SK-N-SH treated with all-trans-retinoic acid at 6 μM for 48 hours (cell line): Measurements from ENCODE around the gene PLEKHG4.

Experiments
- ATAC-seq: fragments of 200-7000 bp; cut with Tn5 transposase; 3 replicates; pipeline ENCODE4 v1.9.1; 2020; ENCODE audit warnings: mild to moderate bottlenecking, moderate library complexity
- ARNTL ChIP-seq: fragments of 450-650 bp; formaldehyde crosslinking; IDR thresholded peaks from 2 replicates; pipeline ENCODE4 v1.5.0; 2020; ENCODE audit warnings: low read depth, mild to moderate bottlenecking, moderate library complexity, borderline replicate concordance
- BACH2 ChIP-seq: fragments of 250-450 bp; sonication (Bioruptor Pico); IDR thresholded peaks from 2 replicates; pipeline ENCODE4 v1.9.0; 2021; ENCODE audit warnings: mild to moderate bottlenecking, borderline replicate concordance
- CSDC2 ChIP-seq: fragments of 250-450 bp; sonication (Bioruptor Pico); IDR thresholded peaks from 2 replicates; pipeline ENCODE4 v1.5.0; 2020; ENCODE audit warnings: mild to moderate bottlenecking, moderate library complexity
- ESRRG ChIP-seq: fragments of 250-450 bp; sonication (Bioruptor Pico); IDR thresholded peaks from 2 replicates; pipeline ENCODE4 v1.6.1; 2021; ENCODE audit warnings: mild to moderate bottlenecking
- GLIS3 ChIP-seq: fragments of 250-450 bp; sonication (Bioruptor Pico); IDR thresholded peaks from 2 replicates; pipeline ENCODE4 v1.5.0; 2020; ENCODE audit warnings: mild to moderate bottlenecking, moderate library complexity
- ISL1 ChIP-seq: fragments of 250-450 bp; sonication (Bioruptor Pico); IDR thresholded peaks from 2 replicates; pipeline ENCODE4 v2.1.2; 2022; ENCODE audit warnings: mild to moderate bottlenecking, moderate library complexity
- OSR1 ChIP-seq: fragments of 250-450 bp; sonication (Bioruptor Pico); IDR thresholded peaks from 2 replicates; pipeline ENCODE4 v1.8.0; 2022; ENCODE audit warnings: moderate library complexity, mild to moderate bottlenecking, inconsistent platforms
- PPARA ChIP-seq: fragments of 250-450 bp; sonication (Bioruptor Pico); IDR thresholded peaks from 2 replicates; pipeline ENCODE4 v1.5.0; 2020; ENCODE audit warnings: mild to moderate bottlenecking, borderline replicate concordance
- RARB ChIP-seq: fragments of 250-450 bp; sonication (Bioruptor Pico); IDR thresholded peaks from 2 replicates; pipeline ENCODE4 v1.8.0; 2021; ENCODE audit warnings: mild to moderate bottlenecking, moderate library complexity
- SNAI2 ChIP-seq: fragments of 250-450 bp; sonication (Bioruptor Pico); IDR thresholded peaks from 2 replicates; pipeline ENCODE4 v1.5.0; 2020; ENCODE audit warnings: mild to moderate bottlenecking, moderate library complexity
- TCF4 ChIP-seq: fragments of 250-450 bp; sonication (Bioruptor Pico); IDR thresholded peaks from 2 replicates; pipeline ENCODE4 v1.8.0; 2021; ENCODE audit warnings: mild to moderate bottlenecking, moderate library complexity, borderline replicate concordance
- TOX ChIP-seq: fragments of 250-450 bp; sonication (Bioruptor Pico); IDR thresholded peaks from 2 replicates; pipeline ENCODE4 v1.8.0; 2021; ENCODE audit warnings: mild to moderate bottlenecking, moderate library complexity, borderline replicate concordance
- ZC3H10 ChIP-seq: fragments of 250-450 bp; sonication (Bioruptor Pico); IDR thresholded peaks from 2 replicates; pipeline ENCODE4 v1.5.1; 2021; ENCODE audit warnings: mild to moderate bottlenecking, moderate library complexity
- ZFP3 ChIP-seq: fragments of 250-450 bp; sonication (Bioruptor Pico); IDR thresholded peaks from 2 replicates; pipeline ENCODE4 v1.5.0; 2020; ENCODE audit warnings: mild to moderate bottlenecking, moderate library complexity
- ZFP30 ChIP-seq: fragments of 450-650 bp; formaldehyde crosslinking; IDR thresholded peaks from 2 replicates; pipeline ENCODE4 v1.5.0; 2022; ENCODE audit warnings: mild to moderate bottlenecking, moderate library complexity
- ZNF565 ChIP-seq: fragments of 450-650 bp; formaldehyde crosslinking; conservative IDR thresholded peaks from 2 replicates; pipeline ENCODE4 v1.5.0; 2020; ENCODE audit warnings: low read depth, mild to moderate bottlenecking, moderate library complexity
- ZNF70 ChIP-seq: fragments of 450-650 bp; formaldehyde crosslinking; IDR thresholded peaks from 2 replicates; pipeline ENCODE4 v1.5.0; 2020; ENCODE audit warnings: mild to moderate bottlenecking, moderate library complexity
- TF ChIP-seq, protein P1 (sequence below): fragments of 250-450 bp; sonication (Bioruptor Pico); IDR thresholded peaks from 2 replicates; pipeline ENCODE4 v1.5.1; 2020; ENCODE audit warnings: low read depth, mild to moderate bottlenecking, moderate library complexity
- TF ChIP-seq, protein P2 (sequence below): fragments of 250-450 bp; sonication (Bioruptor Pico); IDR thresholded peaks from 2 replicates; pipeline ENCODE4 v1.5.1; 2021; ENCODE audit warnings: mild to moderate bottlenecking, moderate library complexity
- TF ChIP-seq, protein P3 (sequence below): fragments of 250-450 bp; sonication (Bioruptor Pico); IDR thresholded peaks from 2 replicates; pipeline ENCODE4 v1.8.0; 2020; ENCODE audit warnings: mild to moderate bottlenecking, moderate library complexity, borderline replicate concordance
- TF ChIP-seq, protein P4 (sequence below): fragments of 250-450 bp; sonication (Bioruptor Pico); IDR thresholded peaks from 2 replicates; pipeline ENCODE4 v1.8.0; 2021; ENCODE audit warnings: low read depth, mild to moderate bottlenecking, moderate library complexity, borderline replicate concordance
- TF ChIP-seq, protein P5 (sequence below): fragments of 250-450 bp; sonication (Bioruptor Pico); IDR thresholded peaks from 2 replicates; pipeline ENCODE4 v1.5.0; 2020; ENCODE audit warnings: mild to moderate bottlenecking, moderate library complexity

PLEKHG4 gene

DNA sequence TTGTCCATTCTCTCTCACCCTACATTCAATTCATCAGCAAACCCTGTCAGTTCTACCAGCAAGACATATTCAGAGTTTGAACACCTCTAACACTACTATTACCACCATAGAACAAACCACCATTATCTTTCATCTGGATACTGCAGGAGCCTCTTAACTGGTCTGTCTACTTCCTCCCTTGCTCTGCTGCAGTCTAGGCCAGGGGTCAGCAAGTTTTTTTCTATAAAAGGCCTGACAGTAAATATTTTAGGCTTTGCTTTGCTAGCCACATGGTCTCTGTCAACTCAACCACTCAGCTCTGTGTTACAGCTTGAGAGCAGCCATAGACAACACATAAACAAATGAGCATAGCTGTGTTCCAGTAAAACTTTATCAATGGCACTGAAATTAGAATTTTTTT, 33.4 kb downstream of the PLEKHG4 start (continued):
- TF ChIP-seq, protein P1, sequence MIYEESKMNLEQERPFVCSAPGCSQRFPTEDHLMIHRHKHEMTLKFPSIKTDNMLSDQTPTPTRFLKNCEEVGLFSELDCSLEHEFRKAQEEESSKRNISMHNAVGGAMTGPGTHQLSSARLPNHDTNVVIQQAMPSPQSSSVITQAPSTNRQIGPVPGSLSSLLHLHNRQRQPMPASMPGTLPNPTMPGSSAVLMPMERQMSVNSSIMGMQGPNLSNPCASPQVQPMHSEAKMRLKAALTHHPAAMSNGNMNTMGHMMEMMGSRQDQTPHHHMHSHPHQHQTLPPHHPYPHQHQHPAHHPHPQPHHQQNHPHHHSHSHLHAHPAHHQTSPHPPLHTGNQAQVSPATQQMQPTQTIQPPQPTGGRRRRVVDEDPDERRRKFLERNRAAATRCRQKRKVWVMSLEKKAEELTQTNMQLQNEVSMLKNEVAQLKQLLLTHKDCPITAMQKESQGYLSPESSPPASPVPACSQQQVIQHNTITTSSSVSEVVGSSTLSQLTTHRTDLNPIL (CRISPR knock-in tag): no peak
- TF ChIP-seq, protein P2, sequence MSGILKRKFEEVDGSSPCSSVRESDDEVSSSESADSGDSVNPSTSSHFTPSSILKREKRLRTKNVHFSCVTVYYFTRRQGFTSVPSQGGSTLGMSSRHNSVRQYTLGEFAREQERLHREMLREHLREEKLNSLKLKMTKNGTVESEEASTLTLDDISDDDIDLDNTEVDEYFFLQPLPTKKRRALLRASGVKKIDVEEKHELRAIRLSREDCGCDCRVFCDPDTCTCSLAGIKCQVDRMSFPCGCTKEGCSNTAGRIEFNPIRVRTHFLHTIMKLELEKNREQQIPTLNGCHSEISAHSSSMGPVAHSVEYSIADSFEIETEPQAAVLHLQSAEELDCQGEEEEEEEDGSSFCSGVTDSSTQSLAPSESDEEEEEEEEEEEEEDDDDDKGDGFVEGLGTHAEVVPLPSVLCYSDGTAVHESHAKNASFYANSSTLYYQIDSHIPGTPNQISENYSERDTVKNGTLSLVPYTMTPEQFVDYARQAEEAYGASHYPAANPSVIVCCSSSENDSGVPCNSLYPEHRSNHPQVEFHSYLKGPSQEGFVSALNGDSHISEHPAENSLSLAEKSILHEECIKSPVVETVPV (CRISPR knock-in tag): no peak

DNA sequence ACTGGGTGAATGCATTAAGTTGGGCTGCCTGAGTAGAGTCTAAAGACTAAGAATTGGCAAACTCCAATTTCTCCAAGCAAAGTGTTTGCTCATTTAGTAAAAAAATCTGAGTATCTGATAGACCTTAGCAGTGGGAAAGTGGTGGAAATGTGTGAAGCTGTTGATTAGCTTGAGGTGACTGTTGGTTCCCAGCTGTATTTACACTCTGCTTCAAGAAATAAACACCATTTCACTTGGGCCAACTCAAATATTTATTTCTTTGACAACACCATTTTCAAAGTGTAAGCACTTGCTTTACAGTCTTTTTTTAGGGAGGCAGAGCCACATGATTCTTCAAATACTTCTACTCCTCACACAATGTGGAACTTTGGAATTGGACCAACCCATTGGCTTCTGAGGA, 38.5 kb downstream of the PLEKHG4 start:
- TF ChIP-seq BACH2 (no peak), RARB (CRISPR knock-in tag) (no peak), ZC3H10 (no peak), ZNF70 (no peak), CSDC2 (CRISPR knock-in tag) (no peak), OSR1 (CRISPR knock-in tag) (no peak), ISL1 (CRISPR knock-in tag) (no peak), ZFP30 (no peak), ESRRG (CRISPR knock-in tag) (no peak)
- TF ChIP-seq, protein P3, sequence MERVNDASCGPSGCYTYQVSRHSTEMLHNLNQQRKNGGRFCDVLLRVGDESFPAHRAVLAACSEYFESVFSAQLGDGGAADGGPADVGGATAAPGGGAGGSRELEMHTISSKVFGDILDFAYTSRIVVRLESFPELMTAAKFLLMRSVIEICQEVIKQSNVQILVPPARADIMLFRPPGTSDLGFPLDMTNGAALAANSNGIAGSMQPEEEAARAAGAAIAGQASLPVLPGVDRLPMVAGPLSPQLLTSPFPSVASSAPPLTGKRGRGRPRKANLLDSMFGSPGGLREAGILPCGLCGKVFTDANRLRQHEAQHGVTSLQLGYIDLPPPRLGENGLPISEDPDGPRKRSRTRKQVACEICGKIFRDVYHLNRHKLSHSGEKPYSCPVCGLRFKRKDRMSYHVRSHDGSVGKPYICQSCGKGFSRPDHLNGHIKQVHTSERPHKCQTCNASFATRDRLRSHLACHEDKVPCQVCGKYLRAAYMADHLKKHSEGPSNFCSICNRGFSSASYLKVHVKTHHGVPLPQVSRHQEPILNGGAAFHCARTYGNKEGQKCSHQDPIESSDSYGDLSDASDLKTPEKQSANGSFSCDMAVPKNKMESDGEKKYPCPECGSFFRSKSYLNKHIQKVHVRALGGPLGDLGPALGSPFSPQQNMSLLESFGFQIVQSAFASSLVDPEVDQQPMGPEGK: no peak
- TF ChIP-seq, protein P1 (CRISPR knock-in tag): no peak
- TF ChIP-seq, all 23 proteins: peak for 0
- no peak for ATAC-seq

DNA sequence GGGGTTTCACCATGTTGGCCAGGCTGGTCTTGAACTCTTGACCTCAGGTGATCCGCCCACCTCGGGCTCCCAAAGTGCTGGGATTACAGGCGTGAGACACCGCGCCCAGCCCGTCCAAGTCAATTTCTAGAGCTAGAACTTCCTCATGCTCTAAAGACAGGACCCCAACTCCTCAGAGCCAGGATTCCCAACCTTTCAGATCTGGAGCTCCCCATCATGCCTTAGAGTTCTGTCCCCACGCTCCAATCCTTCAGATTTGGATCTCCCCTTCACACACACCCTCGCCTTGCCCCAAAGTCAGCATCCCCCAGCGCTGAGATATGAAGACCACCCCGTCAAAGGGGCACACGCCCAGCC, 46.8 kb downstream of the PLEKHG4 start:
- no peak for ATAC-seq

More for the DNA sequence above, 46.8 kb downstream of the PLEKHG4 start:
- TF ChIP-seq, protein P4, sequence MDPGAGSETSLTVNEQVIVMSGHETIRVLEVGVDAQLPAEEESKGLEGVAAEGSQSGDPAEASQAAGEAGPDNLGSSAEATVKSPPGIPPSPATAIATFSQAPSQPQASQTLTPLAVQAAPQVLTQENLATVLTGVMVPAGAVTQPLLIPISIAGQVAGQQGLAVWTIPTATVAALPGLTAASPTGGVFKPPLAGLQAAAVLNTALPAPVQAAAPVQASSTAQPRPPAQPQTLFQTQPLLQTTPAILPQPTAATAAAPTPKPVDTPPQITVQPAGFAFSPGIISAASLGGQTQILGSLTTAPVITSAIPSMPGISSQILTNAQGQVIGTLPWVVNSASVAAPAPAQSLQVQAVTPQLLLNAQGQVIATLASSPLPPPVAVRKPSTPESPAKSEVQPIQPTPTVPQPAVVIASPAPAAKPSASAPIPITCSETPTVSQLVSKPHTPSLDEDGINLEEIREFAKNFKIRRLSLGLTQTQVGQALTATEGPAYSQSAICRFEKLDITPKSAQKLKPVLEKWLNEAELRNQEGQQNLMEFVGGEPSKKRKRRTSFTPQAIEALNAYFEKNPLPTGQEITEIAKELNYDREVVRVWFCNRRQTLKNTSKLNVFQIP (CRISPR knock-in tag): no peak
- TF ChIP-seq ESRRG (CRISPR knock-in tag): no peak
- TF ChIP-seq SNAI2 (CRISPR knock-in tag): no peak
- no peak for TF ChIP-seq PPARA (CRISPR knock-in tag)
- no peak for TF ChIP-seq ZFP3 (CRISPR knock-in tag)
- TF ChIP-seq ZC3H10: no peak
- TF ChIP-seq, protein P1 (CRISPR knock-in tag): no peak
- no peak for TF ChIP-seq TCF4 (CRISPR knock-in tag)
- TF ChIP-seq, protein P5, sequence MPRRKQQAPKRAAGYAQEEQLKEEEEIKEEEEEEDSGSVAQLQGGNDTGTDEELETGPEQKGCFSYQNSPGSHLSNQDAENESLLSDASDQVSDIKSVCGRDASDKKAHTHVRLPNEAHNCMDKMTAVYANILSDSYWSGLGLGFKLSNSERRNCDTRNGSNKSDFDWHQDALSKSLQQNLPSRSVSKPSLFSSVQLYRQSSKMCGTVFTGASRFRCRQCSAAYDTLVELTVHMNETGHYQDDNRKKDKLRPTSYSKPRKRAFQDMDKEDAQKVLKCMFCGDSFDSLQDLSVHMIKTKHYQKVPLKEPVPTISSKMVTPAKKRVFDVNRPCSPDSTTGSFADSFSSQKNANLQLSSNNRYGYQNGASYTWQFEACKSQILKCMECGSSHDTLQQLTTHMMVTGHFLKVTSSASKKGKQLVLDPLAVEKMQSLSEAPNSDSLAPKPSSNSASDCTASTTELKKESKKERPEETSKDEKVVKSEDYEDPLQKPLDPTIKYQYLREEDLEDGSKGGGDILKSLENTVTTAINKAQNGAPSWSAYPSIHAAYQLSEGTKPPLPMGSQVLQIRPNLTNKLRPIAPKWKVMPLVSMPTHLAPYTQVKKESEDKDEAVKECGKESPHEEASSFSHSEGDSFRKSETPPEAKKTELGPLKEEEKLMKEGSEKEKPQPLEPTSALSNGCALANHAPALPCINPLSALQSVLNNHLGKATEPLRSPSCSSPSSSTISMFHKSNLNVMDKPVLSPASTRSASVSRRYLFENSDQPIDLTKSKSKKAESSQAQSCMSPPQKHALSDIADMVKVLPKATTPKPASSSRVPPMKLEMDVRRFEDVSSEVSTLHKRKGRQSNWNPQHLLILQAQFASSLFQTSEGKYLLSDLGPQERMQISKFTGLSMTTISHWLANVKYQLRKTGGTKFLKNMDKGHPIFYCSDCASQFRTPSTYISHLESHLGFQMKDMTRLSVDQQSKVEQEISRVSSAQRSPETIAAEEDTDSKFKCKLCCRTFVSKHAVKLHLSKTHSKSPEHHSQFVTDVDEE (CRISPR knock-in tag): no peak
- no peak for TF ChIP-seq ZFP30
- no peak for TF ChIP-seq RARB (CRISPR knock-in tag)
- TF ChIP-seq GLIS3 (CRISPR knock-in tag): no peak
- no peak for TF ChIP-seq ZNF70
- TF ChIP-seq, protein P2 (CRISPR knock-in tag): no peak
- no peak for TF ChIP-seq ZNF565
- TF ChIP-seq TOX (CRISPR knock-in tag): no peak
- no peak for TF ChIP-seq ISL1 (CRISPR knock-in tag)
- TF ChIP-seq ARNTL: no peak
